Spleen (tissue), 11 donors: ENCODE results near the gene ASCC3. TPM values are rescaled to one million over a fixed set of nuclear protein-coding genes. Genes with fewer than 3 reads are reported as not detected.
A peak's percentile ranks its signal among the peaks of the same experiment; 100 is the strongest.
"Not testable (repeated sequence)": the region's sequence is repeated elsewhere in the genome, so short reads cannot be mapped to it uniquely, and the experiment has no call there.

ENCODE experiments used
- DNase-seq: peaks from one replicate; pipeline ENCODE4 v3.0.0-alpha.2; 2020
- H3K27ac ChIP-seq, 8 donors: fragments of 200-600 bp; sonication (generic) in 7 of 8; 1 replicate in 4 of 8; 2 replicates in 4 of 8; pipeline versions ENCODE4 v1.5.0 to v1.8.0; 2016 to 2021; ENCODE audit warnings: inconsistent platforms in 4 of 8, mild to moderate bottlenecking in 4 of 8, moderate library complexity in 1 of 8
- H3K27me3 ChIP-seq, 7 donors: fragments of 200-600 bp; sonication (generic) in 6 of 7; replicated peaks in 1 of 7; 1 replicate in 4 of 7; 2 replicates in 3 of 7; pipeline versions ENCODE4 v1.5.0 to v1.8.0; 2016 to 2021; ENCODE audit warnings: inconsistent platforms in 3 of 7, mild to moderate bottlenecking in 1 of 7
- H3K36me3 ChIP-seq, 6 donors: fragments of 200-600 bp; sonication (generic) in 5 of 6; 1 replicate in 4 of 6; 2 replicates in 2 of 6; pipeline versions ENCODE4 v1.5.0 to v1.8.0; 2016 to 2021; ENCODE audit warnings: inconsistent platforms in 2 of 6
- H3K4me1 ChIP-seq, 6 donors: fragments of 200-600 bp; sonication (generic) in 5 of 6; 1 replicate in 3 of 6; 2 replicates in 3 of 6; pipeline versions ENCODE4 v1.5.0 to v1.8.0; 2016 to 2021; ENCODE audit warnings: inconsistent platforms in 3 of 6
- H3K4me3 ChIP-seq, 8 donors: fragments of 200-600 bp; sonication (generic) in 7 of 8; 1 replicate in 4 of 8; 2 replicates in 4 of 8; pipeline versions ENCODE4 v1.5.0 to v1.8.0; 2016 to 2021; ENCODE audit warnings: inconsistent platforms in 4 of 8, mild to moderate bottlenecking in 4 of 8, moderate library complexity in 2 of 8
- H3K9me3 ChIP-seq, 8 donors: fragments of 200-600 bp; sonication (generic) in 7 of 8; 1 replicate in 4 of 8; 2 replicates in 4 of 8; pipeline versions ENCODE4 v1.5.0 to v1.8.0; 2016 to 2021; ENCODE audit warnings: inconsistent platforms in 4 of 8
- POLR2A ChIP-seq, 3 donors: fragments of 450-650 bp; IDR thresholded peaks; one replicate each; pipeline ENCODE4 v1.5.1; 2017; ENCODE audit warnings: antibody characterized with exemption in 3 of 3, mild to moderate bottlenecking in 1 of 3
- POLR2AphosphoS5 ChIP-seq, 3 donors: sonication (generic); formaldehyde crosslinking; IDR thresholded peaks; one replicate each; pipeline ENCODE4 v1.5.1; 2017; ENCODE audit warnings: antibody characterized with exemption in 3 of 3
- WGBS, 5 donors: extraction: QIAGEN DNeasy Blood & Tissue Kit in 3 of 5; methylation state at CpG; one replicate each; pipeline versions ENCODE4 v1.1.5 to v1.1.7; 2013 to 2018; 5-methylcytosine and 5-hydroxymethylcytosine counted together
- intact Hi-C: fragments of 100-400 bp; cut with DNase I; formaldehyde crosslinking; loops from one replicate; pipeline ENCODE4 v1.15.0; 2023; ENCODE audit warnings: low total_unique reads
- polyA plus RNA-seq, 3 donors: library from polyadenylated mRNA; stranded (reverse); fragments of 200-250 nt; gene quantifications; one replicate each; pipeline ENCODE4 v1.2.1, GENCODE V29; 2013
- total RNA-seq, 7 donors: library from RNA; depleted of rRNA in 3 of 7; stranded (reverse); fragments of >200 nt in 3 of 7; fragmentation: NEBNext Ultra II Directional in 4 of 7; extraction: Animal tissue kit (Norgen Biotek cat#: 25700) in 4 of 7; gene quantifications; one replicate each; pipeline versions ENCODE4 v1.1.0 to v1.2.1, GENCODE V29; 2016 to 2021
- TF ChIP-seq, protein P1 (sequence below), 11 experiments: fragments of 200-600 bp in 7 of 11; fragments of 450-650 bp in 4 of 11; sonication (generic) in 4 of 11; IDR thresholded peaks in 8 of 11; conservative IDR thresholded peaks in 3 of 11; 1 replicate in 7 of 11; 2 replicates in 4 of 11; pipeline versions ENCODE4 v1.4.0 to v1.8.0; 2016 to 2021; ENCODE audit warnings: antibody characterized with exemption in 11 of 11, inconsistent platforms in 4 of 11, mild to moderate bottlenecking in 1 of 11
- donor health status: healthy with polysubstance abuse.
- donor health status: DM: no; HTN: no; CAD: no; lungs with moderate emphysema.
- donor health status: DM: no; HTN: no; CAD: no.
- donor health status: Bipolar disorder and iron deficiency.
- donor health status: healthy.
- donor health status: DM: no; HTN: no; CAD: no.
- donor health status: DM: yes; HTN: yes; CAD: no.

The ASCC3 gene
- total and polyA plus RNA-seq, 10 donors: 7.9 to 52.4 (median 40.8) TPM

DNA sequence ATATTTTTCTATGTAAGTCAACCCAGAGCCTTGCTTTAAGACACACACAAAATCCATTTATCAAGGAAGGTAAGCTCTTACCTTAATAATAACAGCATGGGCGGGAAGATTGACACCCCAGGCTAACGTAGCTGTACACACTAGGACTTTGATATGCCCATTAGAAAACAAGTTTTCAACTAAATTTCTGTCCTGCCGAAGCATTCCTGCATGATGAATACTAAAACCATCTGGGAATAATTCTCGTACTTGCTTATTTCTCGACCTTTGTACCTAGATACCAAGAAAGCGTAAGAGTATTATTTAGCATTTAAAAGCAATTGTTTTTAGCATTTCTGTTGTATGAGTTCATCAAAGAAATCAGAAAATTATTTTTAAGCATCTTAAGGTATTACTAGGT is 218.9 kb downstream of the ASCC3 start:
- TF ChIP-seq POLR2AphosphoS5 (IDR thresholded peaks at IDR 0.05) (no peak), POLR2A (IDR thresholded peaks at IDR 0.05) (no peak)
- TF ChIP-seq, protein P1, sequence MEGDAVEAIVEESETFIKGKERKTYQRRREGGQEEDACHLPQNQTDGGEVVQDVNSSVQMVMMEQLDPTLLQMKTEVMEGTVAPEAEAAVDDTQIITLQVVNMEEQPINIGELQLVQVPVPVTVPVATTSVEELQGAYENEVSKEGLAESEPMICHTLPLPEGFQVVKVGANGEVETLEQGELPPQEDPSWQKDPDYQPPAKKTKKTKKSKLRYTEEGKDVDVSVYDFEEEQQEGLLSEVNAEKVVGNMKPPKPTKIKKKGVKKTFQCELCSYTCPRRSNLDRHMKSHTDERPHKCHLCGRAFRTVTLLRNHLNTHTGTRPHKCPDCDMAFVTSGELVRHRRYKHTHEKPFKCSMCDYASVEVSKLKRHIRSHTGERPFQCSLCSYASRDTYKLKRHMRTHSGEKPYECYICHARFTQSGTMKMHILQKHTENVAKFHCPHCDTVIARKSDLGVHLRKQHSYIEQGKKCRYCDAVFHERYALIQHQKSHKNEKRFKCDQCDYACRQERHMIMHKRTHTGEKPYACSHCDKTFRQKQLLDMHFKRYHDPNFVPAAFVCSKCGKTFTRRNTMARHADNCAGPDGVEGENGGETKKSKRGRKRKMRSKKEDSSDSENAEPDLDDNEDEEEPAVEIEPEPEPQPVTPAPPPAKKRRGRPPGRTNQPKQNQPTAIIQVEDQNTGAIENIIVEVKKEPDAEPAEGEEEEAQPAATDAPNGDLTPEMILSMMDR (IDR thresholded peaks at IDR 0.05 in 8 of 11, conservative IDR thresholded peaks at IDR 0.05 in 3 of 11): no peak
- Histone ChIP-seq H3K4me3 (no peak overlapping the region), H3K27me3 (no peaks in the 10 kb centered on the region), H3K4me1 (peaks cover 0 to 9% (median 0%) of the 10 kb centered on the region in 6 donors), H3K27ac (no peak overlapping the region), H3K36me3 (peaks cover 0 to 14% (median 0%) of the 10 kb centered on the region in 6 donors), H3K9me3 (no peaks in the 10 kb centered on the region)
- DNase-seq: no peak
- intact Hi-C loops: loop anchor here (10.0 kb wide), 1 partner anchor 547 kb away; no protein-coding TSS in a partner anchor
- 93 to 98% (median 95%) methylated on average over 6 of the region's 6 CpGs for WGBS, 5 donors

DNA sequence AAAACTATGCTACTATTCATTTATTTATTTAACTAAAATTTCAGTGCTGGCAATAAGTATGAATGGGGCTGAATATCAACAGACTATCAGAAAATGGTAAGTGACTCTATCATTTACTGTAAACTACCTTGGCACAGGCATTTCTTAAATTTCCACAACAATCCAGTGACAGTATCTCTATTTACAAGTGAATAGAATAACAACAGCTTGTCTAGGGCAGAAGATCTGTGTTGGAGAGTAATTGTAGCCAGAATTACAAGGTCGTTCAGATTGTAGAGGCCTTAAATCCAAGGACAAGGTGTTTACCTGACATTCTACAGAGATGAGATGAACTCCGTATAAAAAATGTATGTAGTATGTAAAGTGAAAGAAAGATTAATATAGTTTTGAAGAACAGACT is 222.6 kb downstream of the ASCC3 start:
- Histone ChIP-seq H3K4me1 (no peaks in the 10 kb centered on the region), H3K27me3 (no peaks in the 10 kb centered on the region), H3K36me3 (peaks cover 0 to 37% (median 2%) of the 10 kb centered on the region in 6 donors), H3K4me3 (no peak overlapping the region), H3K9me3 (no peaks in the 10 kb centered on the region), H3K27ac (no peak overlapping the region)
- no peak for TF ChIP-seq POLR2A (IDR thresholded peaks at IDR 0.05)
- TF ChIP-seq, protein P1 (IDR thresholded peaks at IDR 0.05 in 8 of 11, conservative IDR thresholded peaks at IDR 0.05 in 3 of 11): no peak
- 65 to 84% (median 78%) methylated on average over 2 of the region's 2 CpGs for WGBS, 5 donors
- intact Hi-C loops: no loop called here
- DNase-seq: no peak

DNA sequence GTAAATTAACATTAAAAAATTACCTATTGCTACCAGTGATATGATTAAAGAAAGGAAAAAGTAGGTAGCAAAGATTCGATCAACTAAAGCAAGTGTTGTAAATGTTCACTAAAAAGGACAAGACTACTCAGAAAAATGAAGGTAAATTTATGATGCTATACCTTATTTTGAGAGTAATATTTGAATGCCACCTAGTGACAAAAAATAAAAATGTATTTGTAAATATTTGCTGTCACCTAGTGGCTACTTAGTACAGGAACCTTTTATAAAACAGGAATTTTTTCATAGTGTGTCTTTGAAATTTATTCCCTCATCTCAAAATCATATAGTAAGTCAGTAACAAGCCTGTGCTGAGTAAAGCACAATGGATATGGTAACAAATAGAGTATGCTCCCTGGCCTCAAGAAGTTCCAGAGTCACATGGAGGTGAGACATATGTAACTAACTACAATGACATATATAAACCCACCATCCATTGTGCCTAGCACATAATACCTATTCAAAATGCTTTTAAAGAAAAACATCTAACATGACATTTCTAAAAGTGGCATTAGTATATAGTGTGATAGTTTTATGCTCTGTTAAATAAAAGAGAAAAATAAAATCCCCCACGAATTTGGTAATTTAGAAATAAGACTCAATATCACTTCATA is 223.3 kb downstream of the ASCC3 start:
- intact Hi-C loops: no loop called here
- Histone ChIP-seq H3K27ac (no peak overlapping the region), H3K4me1 (no peaks in the 10 kb centered on the region), H3K9me3 (no peaks in the 10 kb centered on the region), H3K4me3 (no peak overlapping the region), H3K27me3 (no peaks in the 10 kb centered on the region), H3K36me3 (peaks cover 0 to 43% (median 2%) of the 10 kb centered on the region in 6 donors)
- WGBS, 5 donors: 88 to 97% (median 89%) methylated on average over 2 of the region's 2 CpGs
- DNase-seq: no peak
- no peak for TF ChIP-seq POLR2A (IDR thresholded peaks at IDR 0.05)
- TF ChIP-seq, protein P1 (IDR thresholded peaks at IDR 0.05 in 8 of 11, conservative IDR thresholded peaks at IDR 0.05 in 3 of 11): peak in 2 of 11 experiments; percentile 6 to 22
- no peak for TF ChIP-seq POLR2AphosphoS5 (IDR thresholded peaks at IDR 0.05)

DNA sequence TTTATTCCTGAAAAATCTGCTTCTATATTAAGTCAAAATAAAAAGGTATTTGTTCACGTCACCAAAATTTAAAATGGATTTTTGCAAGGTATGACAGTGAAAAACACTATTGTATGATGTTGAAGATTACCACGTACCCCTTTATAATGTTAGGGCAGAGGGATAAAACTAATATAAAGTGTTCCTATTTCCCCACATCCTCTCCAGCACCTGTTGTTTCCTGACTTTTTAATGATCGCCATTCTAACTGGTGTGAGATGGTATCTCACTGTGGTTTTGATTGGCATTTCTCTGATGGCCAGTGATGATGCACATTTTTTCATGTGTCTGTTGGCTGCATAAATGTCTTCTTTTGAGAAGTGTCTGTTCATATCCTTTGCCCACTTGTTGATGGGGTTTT is 240.0 kb downstream of the ASCC3 start:
- H3K27ac ChIP-seq, H3K27me3 ChIP-seq, H3K9me3 ChIP-seq, H3K4me1 ChIP-seq, H3K4me3 ChIP-seq, DNase-seq, intact Hi-C loops: not testable (repeated sequence)
- WGBS, 5 donors: 94 to 99% (median 95%) methylated on average over 3 of the region's 3 CpGs
- H3K36me3 ChIP-seq: peaks cover 0 to 98% (median 48%) of the 10 kb centered on the region in 6 donors
